Spinal cord (tissue), 10 donors: ENCODE measurements around the gene HNRNPL. TPM values are rescaled to one million over a fixed set of nuclear protein-coding genes. Genes with fewer than 3 reads are reported as not detected.

Source experiments
- DNase-seq, 6 donors: peaks; one replicate each; pipeline versions ENCODE4 v3.0.0 to v3.0.0-alpha.2; 2013 to 2015; ENCODE audit warnings: low spot score in 6 of 6, low read depth in 4 of 6
- H3K27ac ChIP-seq: one replicate; pipeline ENCODE4 v1.5.1; 2013; ENCODE audit warnings: low read depth, low read length, control low read depth
- H3K27me3 ChIP-seq: one replicate; pipeline ENCODE4 v1.6.1; 2013; ENCODE audit warnings: low read length; ENCODE audit not compliant: control insufficient read depth, insufficient read depth
- H3K36me3 ChIP-seq: one replicate; pipeline ENCODE4 v1.6.1; 2013; ENCODE audit warnings: low read length; ENCODE audit not compliant: control insufficient read depth, insufficient read depth
- H3K4me1 ChIP-seq: one replicate; pipeline ENCODE4 v1.6.1; 2013; ENCODE audit warnings: low read length; ENCODE audit not compliant: control insufficient read depth, insufficient read depth
- H3K4me3 ChIP-seq: one replicate; pipeline ENCODE4 v1.5.1; 2013; ENCODE audit warnings: low read depth, low read length, control low read depth
- H3K9me3 ChIP-seq: one replicate; pipeline ENCODE4 v1.6.1; 2013; ENCODE audit warnings: low read length; ENCODE audit not compliant: control insufficient read depth, insufficient read depth
- WGBS: methylation state at CpG from one replicate; pipeline ENCODE4 v1.1.5; 2013; ENCODE audit warnings: missing lambda C conversion rate; ENCODE audit not compliant: insufficient coverage; 5-methylcytosine and 5-hydroxymethylcytosine counted together
- long read RNA-seq, 4 donors: transcript quantifications; one replicate each; lab custom pipeline, GENCODE V29; 2026
- polyA plus RNA-seq, 2 donors: library from polyadenylated mRNA; unstranded; fragments of 120-200 nt; gene quantifications; one replicate each; pipeline ENCODE4 v1.2.1, GENCODE V29; 2013; ENCODE audit not compliant: insufficient read length in 2 of 2
- total RNA-seq, 2 donors: library from RNA; depleted of rRNA in 1 of 2; stranded (reverse); fragments of 120-200 nt in 1 of 2; fragments of >200 nt in 1 of 2; gene quantifications; one replicate each; pipeline versions ENCODE4 v1.2.3 to v1.2.4, GENCODE V29; 2013 to 2014
- donor health status: healthy.

The HNRNPL gene
- 100 to 1,000 TPM; 214 to 274 TPM for total RNA-seq
- polyA plus RNA-seq: 100 to 1,000 TPM; 312 to 338 TPM
- long read RNA-seq, donor 1, transcript HNRNPL-206 (6 exons, 3,094 nt): minor isoform, 6 of 102 reads
- long read RNA-seq, donor 1, transcript HNRNPL-201 (13 exons, 2,471 nt): major isoform, 36 of 102 reads
- long read RNA-seq, donor 1, partial matches to known transcripts: 50 of 102 reads
- long read RNA-seq, donor 1, other reads (novel, unspliced or antisense): 0 of 102 reads
- long read RNA-seq, donor 2, transcript HNRNPL-201 (13 exons, 2,471 nt): major isoform, 6 of 25 reads
- long read RNA-seq, donor 2, partial matches to known transcripts: 16 of 25 reads
- long read RNA-seq, donor 2, other reads (novel, unspliced or antisense): 0 of 25 reads
- long read RNA-seq, donor 3, transcript HNRNPL-201 (13 exons, 2,471 nt): major isoform, 25 of 72 reads
- long read RNA-seq, donor 3, partial matches to known transcripts: 38 of 72 reads
- long read RNA-seq, donor 3, other reads (novel, unspliced or antisense): 0 of 72 reads
- long read RNA-seq, donor 4, transcript HNRNPL-206 (6 exons, 3,094 nt): minor isoform, 9 of 131 reads
- long read RNA-seq, donor 4, transcript HNRNPL-210 (13 exons, 1,633 nt): minor isoform, 5 of 131 reads
- long read RNA-seq, donor 4, transcript HNRNPL-207 (7 exons, 900 nt): minor isoform, 7 of 131 reads
- long read RNA-seq, donor 4, transcript HNRNPL-201 (13 exons, 2,471 nt): major isoform, 24 of 131 reads
- long read RNA-seq, donor 4, partial matches to known transcripts: 80 of 131 reads
- long read RNA-seq, donor 4, other reads (novel, unspliced or antisense): 0 of 131 reads

DNA sequence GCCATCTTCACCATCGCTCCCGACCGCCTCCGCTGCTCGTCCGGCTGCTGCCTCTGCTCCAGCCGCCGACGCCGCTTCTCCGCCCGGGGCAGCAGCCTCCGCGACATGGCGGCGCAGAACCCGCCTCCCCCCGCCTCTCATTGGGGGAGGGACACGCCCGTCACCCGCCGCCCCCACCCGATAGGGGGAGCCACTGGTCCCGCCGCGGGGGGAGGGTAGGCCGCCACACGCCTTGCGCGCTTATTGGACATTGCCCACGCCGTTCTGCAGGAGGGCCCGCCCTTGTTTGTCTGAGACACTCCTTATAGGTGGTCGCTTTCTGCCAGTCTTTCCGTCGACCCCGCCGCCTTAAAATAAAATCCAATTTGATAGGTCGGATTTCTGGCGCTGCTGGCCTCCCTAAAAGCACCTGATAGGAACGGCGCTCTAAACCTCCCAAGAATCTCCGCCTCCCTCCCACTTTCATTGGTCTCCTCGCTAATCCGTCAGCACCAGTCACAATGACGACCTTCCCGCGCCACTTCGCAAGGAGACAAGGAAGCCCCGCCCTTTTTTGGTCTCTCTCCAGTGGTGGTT, at the start of gene HNRNPL:
Gene HNRNPL (minus strand): TSS at position 127 of the 576 bp plus-strand sequence. CDS start 20 bp downstream, at position 107.
- Histone ChIP-seq H3K27me3 (no peaks in the 10 kb centered on the region), H3K27ac (peak within 1 kb of the TSS; percentile 100), H3K9me3 (no peaks in the 10 kb centered on the region), H3K4me1 (peaks cover 44% of the 10 kb centered on the region), H3K4me3 (peak within 1 kb of the TSS; percentile 68), H3K36me3 (peaks cover 36% of the 10 kb centered on the region)
- WGBS: 0% methylated on average over 47 of the region's 50 CpGs
- peak in 2 of 6 donors; percentile 100 for DNase-seq

GRCh38 chr19:38898788-38899446, 49.1 kb upstream of the HNRNPL start:
- 5% methylated on average over 22 of the region's 25 CpGs for WGBS
- H3K36me3 ChIP-seq: peaks cover 20% of the 10 kb centered on the region
- H3K27me3 ChIP-seq: no peaks in the 10 kb centered on the region
- no peaks in the 10 kb centered on the region for H3K9me3 ChIP-seq
- DNase-seq: peak in 1 of 6 donors; percentile 7
- peaks cover 46% of the 10 kb centered on the region for H3K4me1 ChIP-seq
- H3K4me3 ChIP-seq: peak overlapping the region; percentile 91
- H3K27ac ChIP-seq: peak overlapping the region; percentile 86

GRCh38 chr19:38894968-38895367, 45.2 kb upstream of the HNRNPL start:
- no peak for DNase-seq
- Histone ChIP-seq H3K9me3 (no peaks in the 10 kb centered on the region), H3K36me3 (peaks cover 53% of the 10 kb centered on the region), H3K27me3 (no peaks in the 10 kb centered on the region), H3K4me3 (peak overlapping the region; percentile 16), H3K4me1 (peaks cover 54% of the 10 kb centered on the region), H3K27ac (peak overlapping the region; percentile 40)
- WGBS: 50% methylated on average over 9 of the region's 9 CpGs

GRCh38 chr19:38893341-38893771, 43.6 kb upstream of the HNRNPL start:
- H3K4me1 ChIP-seq: peaks cover 47% of the 10 kb centered on the region
- no peak for DNase-seq
- no peaks in the 10 kb centered on the region for H3K27me3 ChIP-seq
- H3K9me3 ChIP-seq: no peaks in the 10 kb centered on the region
- no peak overlapping the region for H3K4me3 ChIP-seq
- no peak overlapping the region for H3K27ac ChIP-seq
- WGBS: 90% methylated on average over 14 of the region's 14 CpGs
- peaks cover 68% of the 10 kb centered on the region for H3K36me3 ChIP-seq

DNA sequence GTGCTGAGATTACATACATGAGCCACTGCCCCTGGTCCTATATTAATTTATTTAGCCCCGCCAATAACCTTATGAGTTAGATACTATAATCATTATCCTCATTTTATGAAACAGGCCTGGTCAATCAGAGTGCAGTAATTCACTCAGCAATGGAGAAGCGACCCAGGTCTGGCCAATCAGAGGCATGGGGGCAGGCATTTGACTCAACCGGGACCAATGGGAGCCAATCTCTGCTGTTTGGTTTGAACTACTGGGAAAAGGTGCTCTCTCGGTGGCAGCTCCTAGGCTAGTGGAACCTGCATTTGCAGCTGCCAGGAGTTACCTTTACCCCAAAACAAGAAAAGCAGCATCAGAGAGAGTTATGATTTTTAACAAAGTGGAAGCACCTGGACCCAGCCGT, 43.1 kb upstream of the HNRNPL start:
- Histone ChIP-seq H3K4me3 (no peak overlapping the region), H3K36me3 (peaks cover 74% of the 10 kb centered on the region), H3K27me3 (no peaks in the 10 kb centered on the region), H3K27ac (no peak overlapping the region), H3K4me1 (peaks cover 42% of the 10 kb centered on the region), H3K9me3 (no peaks in the 10 kb centered on the region)
- DNase-seq: no peak
- 65% methylated on average over 2 of the region's 5 CpGs for WGBS

- Histone ChIP-seq H3K9me3 (no peaks in the 10 kb centered on the region), H3K4me1 (peaks cover 31% of the 10 kb centered on the region), H3K36me3 (peaks cover 83% of the 10 kb centered on the region), H3K4me3 (no peak overlapping the region), H3K27me3 (no peaks in the 10 kb centered on the region), H3K27ac (no peak overlapping the region)
- DNase-seq: peak in 1 of 6 donors; percentile 47
- WGBS: 63% methylated on average over 6 of the region's 6 CpGs
Measured at GRCh38 chr19:38891771-38892170, 42.0 kb upstream of the HNRNPL start.

DNA sequence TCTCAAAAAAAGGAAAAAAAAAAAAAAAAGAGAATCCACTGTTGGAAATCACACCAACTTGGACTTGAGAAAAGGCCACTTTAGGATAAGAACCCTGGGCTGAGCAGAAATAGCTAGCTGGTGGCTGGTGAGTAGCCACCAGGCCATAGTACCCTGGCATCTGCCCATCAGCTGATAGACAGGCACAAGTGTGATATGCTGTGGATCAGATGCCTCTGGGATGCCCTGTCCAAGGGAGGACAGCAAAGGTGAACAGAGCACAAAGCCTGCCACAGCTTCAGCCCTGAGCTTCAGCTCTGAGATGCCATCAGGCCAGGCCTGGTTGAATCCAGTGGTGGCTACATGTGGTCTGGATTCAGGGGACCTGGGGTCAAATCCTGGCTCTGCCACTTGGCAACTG, 40.9 kb upstream of the HNRNPL start:
- Histone ChIP-seq H3K27me3 (no peaks in the 10 kb centered on the region), H3K4me1 (peaks cover 25% of the 10 kb centered on the region), H3K36me3 (peaks cover 84% of the 10 kb centered on the region), H3K9me3 (no peaks in the 10 kb centered on the region), H3K27ac (no peak overlapping the region), H3K4me3 (no peak overlapping the region)
- no peak for DNase-seq

DNA sequence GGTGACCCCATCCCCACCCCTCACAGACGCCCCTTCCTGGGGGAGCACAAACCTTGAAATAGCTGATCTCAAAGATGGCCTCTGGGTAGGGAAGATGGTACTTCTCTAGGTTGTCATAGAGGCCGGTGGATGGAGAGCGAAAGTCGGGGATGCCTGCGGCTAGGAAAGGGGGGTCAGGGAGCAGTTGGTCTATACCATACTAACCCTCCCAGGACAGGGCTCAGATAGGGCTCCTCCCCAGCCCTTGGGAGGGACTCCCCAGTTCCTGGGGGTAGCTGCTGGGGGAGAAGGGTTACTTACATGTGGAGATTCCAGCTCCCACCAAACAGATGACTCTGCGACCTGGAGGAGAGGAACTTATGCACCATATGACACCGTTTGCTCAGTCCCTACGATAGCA, 40.0 kb upstream of the HNRNPL start:
- Histone ChIP-seq H3K4me3 (no peak overlapping the region), H3K27me3 (no peaks in the 10 kb centered on the region), H3K9me3 (no peaks in the 10 kb centered on the region), H3K36me3 (peaks cover 82% of the 10 kb centered on the region), H3K4me1 (peaks cover 17% of the 10 kb centered on the region), H3K27ac (no peak overlapping the region)
- WGBS: 78% methylated on average over 3 of the region's 8 CpGs
- no peak for DNase-seq

GRCh38 chr19:38888876-38889275, 39.1 kb upstream of the HNRNPL start:
- WGBS: 94% methylated on average over 17 of the region's 17 CpGs
- no peaks in the 10 kb centered on the region for H3K27me3 ChIP-seq
- H3K36me3 ChIP-seq: peaks cover 75% of the 10 kb centered on the region
- no peaks in the 10 kb centered on the region for H3K9me3 ChIP-seq
- H3K4me1 ChIP-seq: peaks cover 8% of the 10 kb centered on the region
- no peak overlapping the region for H3K27ac ChIP-seq
- no peak for DNase-seq
- H3K4me3 ChIP-seq: no peak overlapping the region
